Ovary (tissue), 3 donors: Measurements from ENCODE around the gene GPR107.

Experiments used
- CTCF ChIP-seq, 3 donors: fragments of 450-650 bp in 2 of 3; fragments of 200-600 bp in 1 of 3; IDR thresholded peaks; one replicate each; pipeline versions ENCODE4 v1.5.1 to v1.8.0; 2016 to 2022; ENCODE audit warnings: antibody characterized with exemption in 3 of 3, mild to moderate bottlenecking in 1 of 3
- POLR2A ChIP-seq: fragments of 450-650 bp; IDR thresholded peaks from one replicate; pipeline ENCODE4 v1.6.1; 2017; ENCODE audit warnings: antibody characterized with exemption, mild to moderate bottlenecking, moderate library complexity
- donor health status: DM: no; HTN: no; CAD: no.

DNA sequence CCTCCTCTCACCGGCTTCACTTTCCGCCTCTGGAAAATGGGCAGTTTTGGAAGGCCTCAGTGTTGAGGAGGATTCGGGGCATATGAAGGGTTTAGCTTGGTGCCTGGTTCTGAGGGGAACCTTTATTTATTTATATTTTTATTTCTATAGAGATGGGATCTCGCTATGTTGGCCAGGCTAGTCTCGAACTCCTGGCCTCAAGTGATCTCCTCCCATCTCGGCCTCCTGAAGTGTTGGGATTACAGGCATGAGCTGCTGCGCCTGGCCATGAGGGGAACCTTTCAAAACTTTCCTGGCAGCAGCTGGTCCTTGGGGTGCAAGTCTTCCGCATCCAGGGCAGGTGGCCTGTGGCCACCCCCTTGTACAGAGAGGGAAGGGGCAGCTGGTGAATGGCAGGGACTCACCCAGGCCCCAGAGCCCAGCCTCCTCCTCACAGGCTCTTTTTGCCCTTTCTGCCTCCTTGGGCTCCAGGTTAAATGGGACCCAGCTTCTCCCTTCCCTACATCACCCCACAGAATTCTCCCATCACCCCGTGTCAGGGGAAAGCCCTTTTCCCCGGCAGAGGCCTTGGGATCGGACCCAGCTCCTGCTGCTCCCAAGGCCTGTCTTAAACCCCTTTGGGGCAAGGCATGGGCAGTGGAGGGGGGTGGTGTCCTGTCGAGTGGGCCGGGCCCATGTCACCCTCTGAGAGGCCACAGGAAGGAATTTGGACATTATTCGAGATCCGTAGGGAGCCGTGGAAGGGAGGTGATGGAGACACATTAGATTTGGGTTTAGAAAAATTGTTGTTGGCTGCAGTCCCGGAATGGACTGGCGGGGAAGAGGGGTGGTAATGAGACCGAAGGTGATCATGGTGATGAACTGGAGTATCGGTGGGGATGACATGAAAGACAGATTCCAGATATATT, 124.4 kb downstream of the GPR107 start:
- no peak for TF ChIP-seq POLR2A
- no peak for TF ChIP-seq CTCF (IDR thresholded peaks at IDR 0.05)
